Measurements from ENCODE around the gene PROKR1. TPM values are rescaled to one million over a fixed set of nuclear protein-coding genes. Genes with fewer than 3 reads are reported as not detected.

PROKR1 gene
- total and polyA plus RNA-seq, 2 donors (not counting 1 experiment from before 2014, with no cell fraction given), result 0.01 TPM; not detected in 1

GRCh38 chr2:68706637-68707036 is 63.3 kb downstream of the PROKR1 start:
- Histone ChIP-seq H3K27me3 (replicated peaks in 1 of 4; ENCODE audit: control extremely low read depth in 1 of 4, control insufficient read depth in 3 of 4, insufficient read depth in 4 of 4, low read length in 3 of 4) (no peaks in the 10 kb centered on the region), H3K79me2 (ENCODE audit: control insufficient read depth, insufficient read depth, low read length) (no peaks in the 10 kb centered on the region), H3K4me2 (replicated peaks; ENCODE audit: low read depth, low read length, poor library complexity, severe bottlenecking) (no peak overlapping the region), H3K9ac (ENCODE audit: low read length) (no peak overlapping the region), H3K27ac (ENCODE audit: low read length in 2 of 2) (no peak overlapping the region), H3K4me1 (ENCODE audit: control insufficient read depth in 2 of 2, insufficient read depth in 2 of 2, low read length in 2 of 2) (peaks cover 12 to 16% of the 10 kb centered on the region in 2 donors), H4K20me1 (ENCODE audit: control insufficient read depth, insufficient read depth, low read length, poor library complexity, severe bottlenecking) (no peaks in the 10 kb centered on the region), H3K36me3 (replicated peaks in 1 of 2; ENCODE audit: control extremely low read depth in 1 of 2, control insufficient read depth in 1 of 2, extremely low read depth in 1 of 2, insufficient read depth in 2 of 2, low read length in 1 of 2) (no peaks in the 10 kb centered on the region), H3K4me3 (ENCODE audit: control extremely low read depth in 1 of 5, extremely low read depth in 1 of 5, insufficient read depth in 1 of 5, low read depth in 2 of 5, low read length in 4 of 5) (no peak overlapping the region), H2AFZ (ENCODE audit: insufficient read depth, low read depth, low read length, poor library complexity, severe bottlenecking) (no peak overlapping the region), H3K9me3 (ENCODE audit: control extremely low read depth in 1 of 3, control insufficient read depth in 2 of 3, insufficient read depth in 1 of 3, low read length in 2 of 3) (no peaks in the 10 kb centered on the region)
- ChIA-PET CTCF (interaction anchor here (1.2 to 5.3 kb wide), 3 partner anchors 145 to 219 kb away, joined by 3 to 133 read pairs (median 13); no protein-coding TSS in a partner anchor), POLR2A (no interaction called here)
- no peaks in the 10 kb centered on the region for H3K9me3 Mint-ChIP-seq (ENCODE audit: insufficient read depth)
- TF ChIP-seq EZH2 (IDR thresholded peaks at IDR 0.05; ENCODE audit: borderline replicate concordance, insufficient read depth, low read depth, low read length, poor library complexity, severe bottlenecking) (no peak), CTCF (IDR thresholded peaks at IDR 0.05) (no peak)
- H3K27ac Mint-ChIP-seq, result no peak overlapping the region
- 100% methylated on average over 3 of the region's 3 CpGs for WGBS (ENCODE audit: insufficient coverage)
- peaks cover 18% of the 10 kb centered on the region for H3K4me1 Mint-ChIP-seq
- intact Hi-C loops (cut with micrococcal nuclease), result no loop called here
- DNase-seq (no peak), ATAC-seq (ENCODE audit: low read depth) (no peak)
- no peak overlapping the region for H3K4me3 Mint-ChIP-seq
- no peaks in the 10 kb centered on the region for H3K27me3 Mint-ChIP-seq

Other genes with a start within 250 kb of the PROKR1 start
- gene FBXO48, start 176.3 kb upstream of the PROKR1 start, total RNA-seq, result 3.2 TPM in 2 replicates
- gene FBXO48, start 176.3 kb upstream of the PROKR1 start, polyA plus RNA-seq, result 1.5 and 1.8 TPM in 2 replicates
- gene APLF, start 176.0 kb upstream of the PROKR1 start, total RNA-seq, result 6.3 and 7.4 TPM in 2 replicates
- gene APLF, start 176.0 kb upstream of the PROKR1 start, polyA plus RNA-seq, result 1.3 and 2.1 TPM in 2 replicates
- 207 and 221 TPM in 2 replicates for gene ARHGAP25, start 91.2 kb downstream of the PROKR1 start, total RNA-seq
- 97.9 and 114 TPM in 2 replicates for gene ARHGAP25, start 91.2 kb downstream of the PROKR1 start, polyA plus RNA-seq
- not detected in 2 replicates for gene BMP10, start 227.8 kb downstream of the PROKR1 start, total RNA-seq
- gene BMP10, start 227.8 kb downstream of the PROKR1 start, polyA plus RNA-seq, result not detected in 2 replicates

Data from B cell (primary cell).